Activated T-helper 9 cell treated with anti-CD3 and anti-CD28 coated beads, Interleukin-2, amount 50 U/mL, for 16 hours (primary cell): ENCODE measurements around the gene TTC5.
"Not testable (repeated sequence)": the region's sequence is repeated elsewhere in the genome, so short reads cannot be mapped to it uniquely, and the experiment has no call there.

ENCODE experiments used
- DNase-seq: peaks from one replicate; pipeline ENCODE4 v3.0.0-alpha.2; 2020; ENCODE audit warnings: low read depth

Gene TTC5

GRCh38 chr14:20302042-20302755, 3.6 kb downstream of the TTC5 start:
- no peak for DNase-seq

GRCh38 chr14:20295067-20295466, 10.7 kb downstream of the TTC5 start:
- no peak for DNase-seq

- no peak for DNase-seq
Observed at GRCh38 chr14:20294636-20295035, 11.1 kb downstream of the TTC5 start.

- DNase-seq, result not testable (repeated sequence)
Observed at GRCh38 chr14:20281998-20282397, 23.8 kb downstream of the TTC5 start.

GRCh38 chr14:20280265-20280664, 25.5 kb downstream of the TTC5 start:
- DNase-seq, result not testable (repeated sequence)

GRCh38 chr14:20278414-20278813, 27.3 kb downstream of the TTC5 start:
- DNase-seq, result no peak

GRCh38 chr14:20277409-20277808, 28.3 kb downstream of the TTC5 start:
- no peak for DNase-seq

- DNase-seq, result no peak
Observed at GRCh38 chr14:20274062-20274461, 31.7 kb downstream of the TTC5 start.

GRCh38 chr14:20264361-20264760, 41.4 kb downstream of the TTC5 start:
- not testable (repeated sequence) for DNase-seq

GRCh38 chr14:20262642-20263128, 43.1 kb downstream of the TTC5 start:
- DNase-seq, result no peak

GRCh38 chr14:20247646-20248246, 58.0 kb downstream of the TTC5 start:
- no peak for DNase-seq
